ENCODE measurements around the gene COL6A6.
"Not testable (repeated sequence)": the region's sequence is repeated elsewhere in the genome, so short reads cannot be mapped to it uniquely, and the experiment has no call there.

The COL6A6 gene

DNA sequence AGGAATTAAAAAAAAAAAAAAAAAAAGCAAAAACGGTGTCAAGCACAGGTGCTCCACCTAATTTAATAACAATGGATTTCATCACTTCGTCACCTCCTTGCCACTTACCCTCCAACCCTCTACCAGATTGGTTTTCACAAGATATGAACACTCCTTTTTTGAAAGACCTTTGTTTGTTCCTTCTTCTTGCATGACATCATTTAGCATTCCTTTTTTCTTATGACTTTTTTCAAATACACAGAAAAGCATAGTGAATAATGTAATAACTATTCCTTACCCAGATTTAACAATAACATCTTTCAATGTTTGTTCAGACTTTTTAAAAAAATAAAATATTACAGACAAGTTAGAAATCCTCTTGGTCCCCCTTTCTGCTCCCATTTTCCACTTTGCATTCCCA lies 16.3 kb downstream of the COL6A6 start:
- no peak for DNase-seq

GRCh38 chr3:130537673-130538304 lies 20.8 kb downstream of the COL6A6 start:
- DNase-seq, result no peak

GRCh38 chr3:130539005-130539404 lies 22.0 kb downstream of the COL6A6 start:
- DNase-seq, result no peak

DNA sequence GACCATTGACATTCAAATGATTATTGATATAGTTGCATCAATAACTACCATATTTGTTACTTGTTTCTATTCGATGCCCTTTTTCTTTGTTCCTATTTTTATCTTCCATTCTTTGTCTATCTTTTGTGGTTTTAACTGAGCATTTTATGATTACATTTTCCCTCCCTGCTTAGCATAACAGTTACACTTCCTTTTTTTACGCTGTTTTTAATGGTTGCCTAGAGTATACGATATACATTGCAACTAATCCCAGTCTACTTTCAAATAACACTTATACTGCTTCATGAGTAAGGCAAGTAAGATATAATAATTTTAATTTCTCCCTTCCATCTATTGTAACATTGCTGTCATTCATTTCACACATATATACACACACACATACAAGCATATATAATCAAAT lies 26.3 kb downstream of the COL6A6 start:
- DNase-seq, result no peak

GRCh38 chr3:130546920-130547679 lies 30.1 kb downstream of the COL6A6 start:
- DNase-seq, result no peak

- DNase-seq, result not testable (repeated sequence)
Observed at GRCh38 chr3:130547680-130548065, 30.7 kb downstream of the COL6A6 start.

- no peak for DNase-seq
Observed at GRCh38 chr3:130548356-130548755, 31.4 kb downstream of the COL6A6 start.

GRCh38 chr3:130557336-130558035 lies 40.5 kb downstream of the COL6A6 start:
- no peak for DNase-seq

DNA sequence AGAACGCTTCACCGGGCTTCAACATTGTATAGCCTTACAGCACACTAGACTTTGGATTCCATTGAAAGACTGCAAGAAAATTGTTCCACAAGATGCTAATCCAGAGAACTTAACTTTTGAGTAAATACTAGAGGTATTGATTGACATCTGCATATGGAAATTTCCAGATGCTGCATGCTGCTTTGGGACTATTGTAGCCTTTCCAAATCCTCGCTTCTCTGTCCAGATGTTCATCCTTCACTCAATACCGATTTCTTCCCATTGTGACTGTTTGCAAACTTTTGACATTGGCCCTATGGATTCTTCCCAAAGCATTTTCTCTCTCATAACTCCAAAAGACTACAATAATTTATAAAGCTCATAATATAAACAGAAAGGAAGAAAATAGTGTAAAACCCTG lies 41.4 kb downstream of the COL6A6 start:
- DNase-seq, result no peak

DNA sequence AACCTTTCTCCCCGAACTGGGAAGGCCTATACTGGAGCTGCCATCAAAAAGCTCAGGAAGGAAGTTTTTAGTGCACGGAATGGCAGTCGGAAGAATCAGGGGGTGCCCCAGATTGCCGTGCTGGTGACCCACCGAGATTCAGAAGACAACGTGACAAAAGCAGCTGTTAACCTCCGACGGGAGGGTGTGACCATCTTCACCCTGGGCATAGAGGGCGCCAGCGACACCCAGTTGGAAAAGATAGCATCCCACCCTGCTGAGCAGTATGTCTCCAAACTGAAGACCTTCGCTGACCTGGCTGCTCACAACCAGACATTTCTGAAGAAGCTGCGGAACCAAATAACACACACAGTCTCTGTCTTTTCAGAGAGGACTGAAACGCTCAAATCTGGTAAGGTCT lies 48.2 kb downstream of the COL6A6 start:
- DNase-seq, result no peak

Data from NCI-H1436 treated with DMSO at 0.1 percent for 48 hours (cell line).